ENCODE data around the gene KLHDC3. TPM values are rescaled to one million over a fixed set of nuclear protein-coding genes. Genes with fewer than 3 reads are reported as not detected.
A peak's percentile ranks its signal among the peaks of the same experiment; 100 is the strongest.

KLHDC3 gene
- total RNA-seq, 6 experiments from 2014 or later, result 26.4 to 46.2 (median 41.7) TPM

- TF ChIP-seq CTCF (IDR thresholded peaks at IDR 0.05) (no peak), POLR2A (IDR thresholded peaks at IDR 0.05) (no peak)
- H3K27ac ChIP-seq, result no peak overlapping the region
- no peak overlapping the region for H3K4me3 ChIP-seq
- peaks cover 0 to 39% (median 10%) of the 10 kb centered on the region in 4 donors for H3K36me3 ChIP-seq
- no peaks in the 10 kb centered on the region for H3K9me3 ChIP-seq
- H3K4me1 ChIP-seq, result peaks cover 0 to 11% (median 0%) of the 10 kb centered on the region in 4 donors
- no peak for ATAC-seq
- intact Hi-C loops (cut with DNase I), result no loop called here
- 67% methylated on average over 1 of the region's 2 CpGs for WGBS (ENCODE audit: insufficient coverage, low coverage, low lambda C conversion rate, missing lambda C conversion rate)
- no peak for DNase-seq
- H3K27me3 ChIP-seq, result no peaks in the 10 kb centered on the region
Observed at GRCh38 chr6:43033496-43034189, 19.6 kb downstream of the KLHDC3 start.

GRCh38 chr6:43034190-43034525 is 20.1 kb downstream of the KLHDC3 start:
- ATAC-seq (no peak), DNase-seq (no peak)
- Histone ChIP-seq H3K9me3 (no peaks in the 10 kb centered on the region), H3K4me1 (peaks cover 0 to 11% (median 0%) of the 10 kb centered on the region in 4 donors), H3K27ac (no peak overlapping the region), H3K4me3 (no peak overlapping the region), H3K27me3 (no peaks in the 10 kb centered on the region), H3K36me3 (peaks cover 0 to 35% (median 8%) of the 10 kb centered on the region in 4 donors)
- 67% methylated on average over 1 of the region's 2 CpGs for WGBS (ENCODE audit: insufficient coverage, low coverage, low lambda C conversion rate, missing lambda C conversion rate)
- no peak for TF ChIP-seq POLR2A (IDR thresholded peaks at IDR 0.05)
- TF ChIP-seq CTCF (IDR thresholded peaks at IDR 0.05), result no peak
- intact Hi-C loops (cut with DNase I), result no loop called here

GRCh38 chr6:43035495-43036194 is 21.6 kb downstream of the KLHDC3 start:
- Histone ChIP-seq H3K36me3 (peaks cover 0 to 20% (median 5%) of the 10 kb centered on the region in 4 donors), H3K4me1 (peaks cover 0 to 11% (median 0%) of the 10 kb centered on the region in 4 donors), H3K9me3 (no peaks in the 10 kb centered on the region), H3K27ac (no peak overlapping the region), H3K4me3 (no peak overlapping the region), H3K27me3 (no peaks in the 10 kb centered on the region)
- DNase-seq, result peak in 1 of 3 donors; percentile 77
- WGBS (ENCODE audit: insufficient coverage, low coverage, low lambda C conversion rate, missing lambda C conversion rate), result 27% methylated on average over 2 of the region's 4 CpGs
- no peak for TF ChIP-seq CTCF (IDR thresholded peaks at IDR 0.05)
- no peak for TF ChIP-seq POLR2A (IDR thresholded peaks at IDR 0.05)
- intact Hi-C loops (cut with DNase I), result no loop called here
- peak; percentile 43 to 95 (median 74) for ATAC-seq

GRCh38 chr6:43036712-43037111 is 22.7 kb downstream of the KLHDC3 start:
- TF ChIP-seq CTCF (IDR thresholded peaks at IDR 0.05) (no peak), POLR2A (IDR thresholded peaks at IDR 0.05) (no peak)
- Histone ChIP-seq H3K36me3 (peaks cover 0 to 19% (median 7%) of the 10 kb centered on the region in 4 donors), H3K9me3 (no peaks in the 10 kb centered on the region), H3K4me3 (no peak overlapping the region), H3K27me3 (no peaks in the 10 kb centered on the region), H3K4me1 (peaks cover 0 to 11% (median 0%) of the 10 kb centered on the region in 4 donors), H3K27ac (no peak overlapping the region)
- intact Hi-C loops (cut with DNase I), result no loop called here
- DNase-seq, result no peak
- WGBS (ENCODE audit: insufficient coverage, low coverage, low lambda C conversion rate, missing lambda C conversion rate), result 90% methylated on average over 8 of the region's 9 CpGs
- no peak for ATAC-seq

Data from right lobe of liver (tissue), 6 donors.